ENCODE data around the gene STX2. TPM values are rescaled to one million over a fixed set of nuclear protein-coding genes. Genes with fewer than 3 reads are reported as not detected.

Gene STX2
- total and polyA plus RNA-seq, 2 donors (not counting 3 experiments of a cell fraction or from before 2014, with no cell fraction given) = 26.2 to 32.6 TPM

DNA sequence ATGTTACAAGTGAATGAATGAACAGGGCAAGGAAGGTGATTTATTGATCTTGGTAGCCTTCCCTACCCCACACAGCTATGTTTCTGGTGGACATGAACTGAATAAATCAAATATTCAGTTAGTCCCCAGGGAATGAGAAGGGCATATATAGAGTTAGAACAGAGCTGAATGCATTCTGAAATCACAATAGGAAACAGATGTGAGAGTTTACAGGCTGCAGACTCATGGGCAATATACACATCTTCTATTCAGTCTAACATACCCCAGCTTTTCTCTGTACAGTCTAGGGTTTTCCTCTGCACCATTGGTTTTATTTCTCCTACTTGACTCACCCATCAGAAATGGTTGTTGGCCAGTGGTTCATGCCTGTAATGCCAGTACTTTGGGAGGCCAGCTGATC, 7.3 kb upstream of the STX2 start:
- no peak overlapping the region for H3K27ac ChIP-seq (ENCODE audit: insufficient read depth, low read depth, low read length)
- BruUV-seq (replicated peaks) = no TSS peak
- H3K4me2 ChIP-seq (ENCODE audit: insufficient read depth, low read length) = no peak overlapping the region
- no peaks in the 10 kb centered on the region for H3K4me1 ChIP-seq (ENCODE audit: control insufficient read depth, extremely low read depth, insufficient read depth, low read length)
- H3K9me3 ChIP-seq (replicated peaks; ENCODE audit: control insufficient read depth, insufficient read depth, low read length) = no peaks in the 10 kb centered on the region
- no peaks in the 10 kb centered on the region for H3K9me1 ChIP-seq (replicated peaks; ENCODE audit: control insufficient read depth, extremely low read depth, insufficient read depth, low read length)
- dilution Hi-C loops (cut with MboI; ENCODE audit: extremely low pct_ligation_motif_present, low sequenced_read_pairs) (no loop called here), intact Hi-C loops (cut with micrococcal nuclease) (no loop called here)
- H3K4me3 ChIP-seq (replicated peaks in 1 of 3; ENCODE audit: insufficient read depth in 1 of 3, low read depth in 1 of 3, low read length in 3 of 3) = no peak overlapping the region
- ChIA-PET CTCF (interaction anchor here (0.9 to 1.8 kb wide), 3 partner anchors 20 to 27 kb away, joined by 3 to 4 read pairs (median 3); no protein-coding TSS in a partner anchor), POLR2A (no interaction called here)
- no peaks in the 10 kb centered on the region for H4K20me1 ChIP-seq (replicated peaks; ENCODE audit: control insufficient read depth, extremely low read depth, insufficient read depth, low read length)
- H2AFZ ChIP-seq (ENCODE audit: low read depth, low read length) = no peak overlapping the region
- no peaks in the 10 kb centered on the region for H3K79me2 ChIP-seq (ENCODE audit: control insufficient read depth, insufficient read depth, low read length)
- peaks cover 0 to 5% of the 10 kb centered on the region in 2 experiments for H3K27me3 ChIP-seq (ENCODE audit: control insufficient read depth in 2 of 2, insufficient read depth in 2 of 2, low read length in 2 of 2)
- TF ChIP-seq GATA2 (IDR thresholded peaks at IDR 0.05; ENCODE audit: insufficient read depth, insufficient read length, low read depth, low read length) = no peak
- TF ChIP-seq JUN (IDR thresholded peaks at IDR 0.05; ENCODE audit: borderline replicate concordance, insufficient read depth, insufficient read length, low read depth) = no peak
- TF ChIP-seq FOS (IDR thresholded peaks at IDR 0.05; ENCODE audit: borderline replicate concordance, insufficient read depth, low read length) = no peak
- TF ChIP-seq, protein P1, sequence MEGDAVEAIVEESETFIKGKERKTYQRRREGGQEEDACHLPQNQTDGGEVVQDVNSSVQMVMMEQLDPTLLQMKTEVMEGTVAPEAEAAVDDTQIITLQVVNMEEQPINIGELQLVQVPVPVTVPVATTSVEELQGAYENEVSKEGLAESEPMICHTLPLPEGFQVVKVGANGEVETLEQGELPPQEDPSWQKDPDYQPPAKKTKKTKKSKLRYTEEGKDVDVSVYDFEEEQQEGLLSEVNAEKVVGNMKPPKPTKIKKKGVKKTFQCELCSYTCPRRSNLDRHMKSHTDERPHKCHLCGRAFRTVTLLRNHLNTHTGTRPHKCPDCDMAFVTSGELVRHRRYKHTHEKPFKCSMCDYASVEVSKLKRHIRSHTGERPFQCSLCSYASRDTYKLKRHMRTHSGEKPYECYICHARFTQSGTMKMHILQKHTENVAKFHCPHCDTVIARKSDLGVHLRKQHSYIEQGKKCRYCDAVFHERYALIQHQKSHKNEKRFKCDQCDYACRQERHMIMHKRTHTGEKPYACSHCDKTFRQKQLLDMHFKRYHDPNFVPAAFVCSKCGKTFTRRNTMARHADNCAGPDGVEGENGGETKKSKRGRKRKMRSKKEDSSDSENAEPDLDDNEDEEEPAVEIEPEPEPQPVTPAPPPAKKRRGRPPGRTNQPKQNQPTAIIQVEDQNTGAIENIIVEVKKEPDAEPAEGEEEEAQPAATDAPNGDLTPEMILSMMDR (IDR thresholded peaks at IDR 0.05; ENCODE audit: extremely low read depth in 1 of 2, insufficient read depth in 1 of 2, low read depth in 1 of 2, low read length in 2 of 2) = no peak
- TF ChIP-seq MYC (IDR thresholded peaks at IDR 0.05; ENCODE audit: low read depth, low read length) = no peak
- TF ChIP-seq, protein P2, sequence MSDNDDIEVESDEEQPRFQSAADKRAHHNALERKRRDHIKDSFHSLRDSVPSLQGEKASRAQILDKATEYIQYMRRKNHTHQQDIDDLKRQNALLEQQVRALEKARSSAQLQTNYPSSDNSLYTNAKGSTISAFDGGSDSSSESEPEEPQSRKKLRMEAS (IDR thresholded peaks at IDR 0.05; ENCODE audit: insufficient read depth, insufficient read length) = no peak
- no peak for TF ChIP-seq POLR2A (IDR thresholded peaks at IDR 0.05; ENCODE audit: low read depth, low read length)
- TF ChIP-seq EZH2 (IDR thresholded peaks at IDR 0.05; ENCODE audit: borderline replicate concordance, low read depth, low read length, severe bottlenecking) = no peak
- TF ChIP-seq POLR2AphosphoS5 (IDR thresholded peaks at IDR 0.05; ENCODE audit: insufficient read depth, low read depth, low read length) = no peak
- H3K9ac ChIP-seq (replicated peaks; ENCODE audit: extremely low read depth, insufficient read depth, low read length) = no peak overlapping the region
- no peaks in the 10 kb centered on the region for H3K36me3 ChIP-seq (ENCODE audit: control insufficient read depth in 2 of 2, extremely low read depth in 1 of 2, insufficient read depth in 2 of 2, low read length in 2 of 2)
- FAIRE-seq (no peak), DNase-seq (ENCODE audit: low read depth, low spot score) (no peak)
